ENCODE data around the gene MAST4. TPM values are rescaled to one million over a fixed set of nuclear protein-coding genes. Genes with fewer than 3 reads are reported as not detected.

Gene MAST4
- total RNA-seq, 4 donors from 2014 or later, result 8.2 to 203 (median 35.5) TPM

DNA sequence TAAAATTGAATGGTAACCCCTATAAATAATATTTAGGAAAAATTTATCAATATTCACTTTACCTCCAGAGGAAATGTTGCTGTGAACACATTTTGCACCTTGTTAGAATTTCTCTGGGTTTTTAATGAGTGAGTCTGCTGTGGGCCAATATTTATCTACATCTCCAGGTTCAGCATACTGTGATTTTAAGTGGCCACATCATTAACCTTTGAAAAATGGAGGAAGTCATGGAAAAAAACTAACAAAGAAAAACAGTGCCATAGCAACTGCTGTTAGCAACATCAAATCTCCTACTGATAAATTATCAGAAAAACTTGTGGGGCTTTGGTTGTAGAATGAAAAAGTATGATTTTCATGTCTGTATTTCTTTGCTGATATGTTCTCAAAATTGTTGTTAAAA, 545.5 kb downstream of the MAST4 start:
- intact Hi-C loops (cut with DNase I; ENCODE audit: low total_unique reads), result no loop called here
- Histone ChIP-seq H3K27ac (no peak overlapping the region), H3K9me3 (no peaks in the 10 kb centered on the region), H3K4me3 (no peak overlapping the region), H3K4me1 (no peaks in the 10 kb centered on the region), H3K36me3 (no peaks in the 10 kb centered on the region), H3K27me3 (no peaks in the 10 kb centered on the region)
- TF ChIP-seq, protein P1, sequence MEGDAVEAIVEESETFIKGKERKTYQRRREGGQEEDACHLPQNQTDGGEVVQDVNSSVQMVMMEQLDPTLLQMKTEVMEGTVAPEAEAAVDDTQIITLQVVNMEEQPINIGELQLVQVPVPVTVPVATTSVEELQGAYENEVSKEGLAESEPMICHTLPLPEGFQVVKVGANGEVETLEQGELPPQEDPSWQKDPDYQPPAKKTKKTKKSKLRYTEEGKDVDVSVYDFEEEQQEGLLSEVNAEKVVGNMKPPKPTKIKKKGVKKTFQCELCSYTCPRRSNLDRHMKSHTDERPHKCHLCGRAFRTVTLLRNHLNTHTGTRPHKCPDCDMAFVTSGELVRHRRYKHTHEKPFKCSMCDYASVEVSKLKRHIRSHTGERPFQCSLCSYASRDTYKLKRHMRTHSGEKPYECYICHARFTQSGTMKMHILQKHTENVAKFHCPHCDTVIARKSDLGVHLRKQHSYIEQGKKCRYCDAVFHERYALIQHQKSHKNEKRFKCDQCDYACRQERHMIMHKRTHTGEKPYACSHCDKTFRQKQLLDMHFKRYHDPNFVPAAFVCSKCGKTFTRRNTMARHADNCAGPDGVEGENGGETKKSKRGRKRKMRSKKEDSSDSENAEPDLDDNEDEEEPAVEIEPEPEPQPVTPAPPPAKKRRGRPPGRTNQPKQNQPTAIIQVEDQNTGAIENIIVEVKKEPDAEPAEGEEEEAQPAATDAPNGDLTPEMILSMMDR (IDR thresholded peaks at IDR 0.05), result no peak
- no peak for TF ChIP-seq POLR2A (IDR thresholded peaks at IDR 0.05)
- no peak for DNase-seq

DNA sequence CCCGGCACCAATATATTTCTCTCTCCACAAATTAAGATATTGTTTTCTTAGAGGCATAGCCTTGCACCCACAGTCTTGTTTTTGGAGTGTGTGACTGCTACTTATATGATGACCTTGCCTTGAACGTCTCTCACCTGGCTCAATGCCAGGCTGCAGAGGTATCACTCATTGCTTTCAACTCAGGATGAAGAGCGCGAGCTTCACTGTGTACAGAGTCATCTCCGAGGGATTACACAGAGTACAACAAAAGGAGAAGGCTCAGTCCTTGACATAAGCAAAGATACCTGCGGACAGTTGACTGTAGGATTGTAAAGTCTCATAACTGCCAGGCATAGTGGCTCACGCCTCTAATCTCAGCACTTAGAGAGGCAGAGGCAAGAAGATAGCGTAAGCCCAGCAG, 546.6 kb downstream of the MAST4 start:
- H3K4me1 ChIP-seq, result no peaks in the 10 kb centered on the region
- no peak overlapping the region for H3K4me3 ChIP-seq
- H3K27ac ChIP-seq, result no peak overlapping the region
- no peak for DNase-seq
- no peak for TF ChIP-seq POLR2A (IDR thresholded peaks at IDR 0.05)
- TF ChIP-seq, protein P1 (IDR thresholded peaks at IDR 0.05), result no peak
- H3K27me3 ChIP-seq, result no peaks in the 10 kb centered on the region
- H3K9me3 ChIP-seq, result no peaks in the 10 kb centered on the region
- intact Hi-C loops (cut with DNase I; ENCODE audit: low total_unique reads), result no loop called here
- H3K36me3 ChIP-seq, result no peaks in the 10 kb centered on the region

DNA sequence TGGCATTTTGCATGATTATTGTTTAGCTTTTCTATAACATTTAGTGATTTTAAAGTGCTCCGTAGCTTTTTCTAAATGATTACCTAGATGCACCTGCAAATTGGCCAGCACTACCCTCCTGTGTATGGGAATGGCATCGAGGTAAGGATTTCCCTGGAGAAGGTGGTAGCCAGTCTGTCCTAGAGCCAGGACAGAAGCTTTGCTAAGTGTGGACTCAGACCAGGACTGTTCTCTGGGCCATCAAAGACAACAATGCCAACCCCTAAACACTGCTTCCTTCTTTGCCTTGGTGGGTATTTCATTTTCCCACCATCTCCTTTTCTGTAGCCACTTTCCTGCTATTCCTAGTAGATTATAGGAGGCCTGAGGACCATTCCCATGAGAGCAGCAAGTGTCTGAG, 547.4 kb downstream of the MAST4 start:
- TF ChIP-seq POLR2A (IDR thresholded peaks at IDR 0.05), result no peak
- TF ChIP-seq, protein P1 (IDR thresholded peaks at IDR 0.05), result no peak
- no peak overlapping the region for H3K4me3 ChIP-seq
- no peak overlapping the region for H3K27ac ChIP-seq
- H3K36me3 ChIP-seq, result no peaks in the 10 kb centered on the region
- no peaks in the 10 kb centered on the region for H3K27me3 ChIP-seq
- intact Hi-C loops (cut with DNase I; ENCODE audit: low total_unique reads), result no loop called here
- H3K9me3 ChIP-seq, result no peaks in the 10 kb centered on the region
- DNase-seq, result no peak
- no peaks in the 10 kb centered on the region for H3K4me1 ChIP-seq

DNA sequence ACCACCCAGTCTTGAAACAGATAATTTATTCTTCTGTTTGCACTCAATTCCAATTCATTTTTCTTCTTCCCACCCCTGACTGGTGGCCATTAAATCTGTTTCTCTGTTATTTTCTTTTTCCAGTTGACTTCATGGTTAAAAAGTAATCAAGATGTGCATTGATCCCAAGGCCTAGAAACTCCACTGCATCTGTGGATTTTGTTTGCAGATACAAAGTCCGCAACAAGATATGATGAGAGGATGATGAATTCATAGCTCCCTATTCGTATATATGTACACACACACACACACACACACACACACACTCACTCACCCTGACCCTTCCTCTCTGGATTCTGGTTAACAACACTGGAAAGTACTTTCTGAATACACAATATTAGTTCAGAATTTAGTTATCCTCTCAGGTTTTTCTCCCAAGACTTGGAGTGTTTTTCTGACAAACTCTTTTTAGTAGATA, 548.0 kb downstream of the MAST4 start:
- no peak for DNase-seq
- H3K9me3 ChIP-seq, result no peaks in the 10 kb centered on the region
- intact Hi-C loops (cut with DNase I; ENCODE audit: low total_unique reads), result no loop called here
- H3K36me3 ChIP-seq, result no peaks in the 10 kb centered on the region
- no peak overlapping the region for H3K27ac ChIP-seq
- H3K4me3 ChIP-seq, result no peak overlapping the region
- no peaks in the 10 kb centered on the region for H3K27me3 ChIP-seq
- no peak for TF ChIP-seq POLR2A (IDR thresholded peaks at IDR 0.05)
- TF ChIP-seq, protein P1 (IDR thresholded peaks at IDR 0.05), result no peak
- H3K4me1 ChIP-seq, result no peaks in the 10 kb centered on the region

DNA sequence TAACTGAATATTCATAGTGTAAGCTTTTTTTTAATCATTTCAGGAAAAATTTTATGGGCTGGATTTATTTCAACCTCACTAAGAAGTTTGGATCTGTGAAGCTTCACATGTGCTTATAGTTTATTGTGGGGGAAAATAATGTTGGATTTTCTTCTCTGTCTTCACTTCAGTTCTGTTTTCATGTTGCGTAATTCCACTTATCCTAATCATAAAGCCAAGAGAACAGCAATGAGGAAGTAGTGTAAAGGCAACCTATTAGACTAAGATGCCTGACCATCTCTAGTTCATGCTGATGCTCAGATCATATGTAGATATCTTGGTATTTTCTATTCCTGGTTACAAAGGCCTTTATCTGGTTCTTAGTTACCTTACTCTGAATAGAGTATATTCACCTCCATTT, 550.4 kb downstream of the MAST4 start:
- no peaks in the 10 kb centered on the region for H3K4me1 ChIP-seq
- no peak for DNase-seq
- H3K9me3 ChIP-seq, result no peaks in the 10 kb centered on the region
- no peak overlapping the region for H3K27ac ChIP-seq
- no peak for TF ChIP-seq POLR2A (IDR thresholded peaks at IDR 0.05)
- TF ChIP-seq, protein P1 (IDR thresholded peaks at IDR 0.05), result no peak
- H3K36me3 ChIP-seq, result no peaks in the 10 kb centered on the region
- intact Hi-C loops (cut with DNase I; ENCODE audit: low total_unique reads), result no loop called here
- H3K27me3 ChIP-seq, result no peaks in the 10 kb centered on the region
- H3K4me3 ChIP-seq, result no peak overlapping the region

Data from uterus (tissue), 4 donors.